Keratinocyte (primary cell): ENCODE measurements around the gene KIF5A. TPM values are rescaled to one million over a fixed set of nuclear protein-coding genes. Genes with fewer than 3 reads are reported as not detected.
A peak's percentile ranks its signal among the peaks of the same experiment; 100 is the strongest.

Experiments
- DNase-seq: peaks from one replicate; pipeline ENCODE4 v3.0.0-alpha.2; 2011; ENCODE audit warnings: low read depth, missing footprints, low spot score
- FAIRE-seq: peaks from 2 replicates; lab custom pipeline; 2011; peaks lifted over from hg19 to GRCh38; lab: Jason Lieb, UNC
- H2AFZ ChIP-seq: 2 replicates; pipeline ENCODE4 v1.6.0; 2012; ENCODE audit warnings: low read length, control low read depth, inconsistent platforms; ENCODE audit not compliant: control insufficient read depth
- H3K27ac ChIP-seq: 2 replicates; pipeline ENCODE4 v1.5.1; 2011; ENCODE audit warnings: low read length; ENCODE audit not compliant: control insufficient read depth, insufficient read depth
- H3K27me3 ChIP-seq: 3 replicates; pipeline ENCODE4 v1.6.0; 2011; ENCODE audit warnings: low read length; ENCODE audit not compliant: control insufficient read depth, insufficient read depth; ENCODE audit errors: extremely low read depth
- H3K36me3 ChIP-seq, 2 experiments: 2 replicates in 1 of 2; 3 replicates in 1 of 2; pipeline ENCODE4 v1.5.1; 2011; ENCODE audit warnings: low read length in 2 of 2, mild to moderate bottlenecking in 1 of 2; ENCODE audit not compliant: control insufficient read depth in 2 of 2, insufficient read depth in 2 of 2; ENCODE audit errors: extremely low read depth in 1 of 2
- H3K4me1 ChIP-seq: 3 replicates; pipeline ENCODE4 v1.5.1; 2011; ENCODE audit warnings: low read length; ENCODE audit not compliant: control insufficient read depth, insufficient read depth; ENCODE audit errors: extremely low read depth
- H3K4me2 ChIP-seq: 3 replicates; pipeline ENCODE4 v1.6.0; 2011; ENCODE audit warnings: low read depth, low read length; ENCODE audit not compliant: control insufficient read depth, insufficient read depth; ENCODE audit errors: extremely low read depth
- H3K4me3 ChIP-seq, 3 experiments: fragments of 200-600 bp in 1 of 3; sonication (generic) in 1 of 3; 2 replicates in 2 of 3; 3 replicates in 1 of 3; pipeline ENCODE4 v1.5.1; 2011 to 2016; ENCODE audit warnings: low read length in 3 of 3, mild to moderate bottlenecking in 3 of 3, control low read depth in 2 of 3, inconsistent platforms in 1 of 3, low read depth in 1 of 3, mixed read lengths in 1 of 3, mixed run types in 1 of 3, moderate library complexity in 1 of 3; ENCODE audit not compliant: control insufficient read depth in 2 of 3, insufficient read depth in 2 of 3; ENCODE audit errors: extremely low read depth in 1 of 3
- H3K79me2 ChIP-seq: 2 replicates; pipeline ENCODE4 v1.6.0; 2012; ENCODE audit warnings: low read length; ENCODE audit not compliant: control insufficient read depth, insufficient read depth
- H3K9ac ChIP-seq: 3 replicates; pipeline ENCODE4 v1.6.0; 2011; ENCODE audit warnings: low read length; ENCODE audit not compliant: control insufficient read depth, insufficient read depth; ENCODE audit errors: extremely low read depth
- H3K9me1 ChIP-seq: 3 replicates; pipeline ENCODE4 v1.6.0; 2011; ENCODE audit warnings: low read length; ENCODE audit not compliant: control insufficient read depth, insufficient read depth; ENCODE audit errors: extremely low read depth
- H3K9me3 ChIP-seq: 2 replicates; pipeline ENCODE4 v1.5.1; 2012; ENCODE audit warnings: low read depth, low read length; ENCODE audit not compliant: control insufficient read depth
- H4K20me1 ChIP-seq: 3 replicates; pipeline ENCODE4 v1.6.0; 2011; ENCODE audit warnings: low read length; ENCODE audit not compliant: control insufficient read depth, insufficient read depth; ENCODE audit errors: extremely low read depth
- EZH2 ChIP-seq: IDR thresholded peaks from one replicate; pipeline ENCODE4 v1.6.1; 2012; ENCODE audit warnings: inconsistent platforms, mild to moderate bottlenecking, low read length, moderate library complexity
- dilution Hi-C: fragments of 300-500 bp; cut with MboI; formaldehyde crosslinking; loops from one replicate; pipeline ENCODE4 v1.7.0; 2020; ENCODE audit warnings: low sequenced_read_pairs; ENCODE audit not compliant: extremely low pct_ligation_motif_present
- polyA plus RNA-seq, 5 experiments: library from polyadenylated mRNA; depleted of rRNA in 3 of 5; stranded (reverse) in 3 of 5; stranded (forward) in 1 of 5; unstranded in 1 of 5; fragments of >200 nt; gene quantifications; 1 replicate in 1 of 5; 2 replicates in 3 of 5; 3 replicates in 1 of 5; pipeline versions ENCODE4 v1.2.1 to v1.2.3, GENCODE V29; 2011 to 2012; ENCODE audit warnings: missing spikeins in 2 of 5, low read depth in 1 of 5, low replicate concordance in 1 of 5
- TF ChIP-seq, protein P1 (sequence below), 3 experiments: IDR thresholded peaks in 1 of 3; conservative IDR thresholded peaks in 1 of 3; optimal IDR thresholded peaks in 1 of 3; 2 replicates in 2 of 3; 3 replicates in 1 of 3; pipeline versions ENCODE3 to v1.5.1; 2011; ENCODE audit warnings: low read length in 3 of 3, mild to moderate bottlenecking in 3 of 3, moderate library complexity in 2 of 3, control low read depth in 1 of 3, inconsistent platforms in 1 of 3; ENCODE audit not compliant: insufficient read depth in 2 of 3; ENCODE audit errors: extremely low read depth in 1 of 3

The KIF5A gene
- polyA plus RNA-seq, 1 donor (not counting 4 experiments of a cell fraction or from before 2014, with no cell fraction given), result 0.05 TPM

DNA sequence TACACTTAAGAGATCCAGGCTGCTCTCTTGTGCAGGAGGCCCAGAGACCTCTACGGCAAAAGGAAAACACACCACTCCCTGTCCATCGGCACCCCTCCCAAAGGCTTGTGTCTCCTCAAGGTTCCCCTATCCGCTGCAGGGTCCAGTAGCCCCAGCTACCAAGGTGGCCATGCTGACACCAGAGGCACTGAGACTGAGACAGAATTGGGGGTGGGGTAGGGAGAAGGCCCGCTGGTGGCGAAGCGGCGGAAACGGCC is 30.1 kb upstream of the KIF5A start:
- Histone ChIP-seq H3K27me3 (no peaks in the 10 kb centered on the region), H3K9me1 (peaks cover 2% of the 10 kb centered on the region), H3K4me2 (peak overlapping the region; percentile 97), H2AFZ (no peak overlapping the region), H3K4me3 (peak overlapping the region; percentile 89 to 99 (median 90)), H3K36me3 (peaks cover 33 to 58% of the 10 kb centered on the region in 2 experiments), H4K20me1 (peaks cover 21% of the 10 kb centered on the region), H3K9ac (peak overlapping the region; percentile 100), H3K4me1 (peaks cover 33% of the 10 kb centered on the region), H3K27ac (peak overlapping the region; percentile 99), H3K79me2 (peaks cover 38% of the 10 kb centered on the region), H3K9me3 (no peaks in the 10 kb centered on the region)
- TF ChIP-seq EZH2, result no peak
- TF ChIP-seq, protein P1, sequence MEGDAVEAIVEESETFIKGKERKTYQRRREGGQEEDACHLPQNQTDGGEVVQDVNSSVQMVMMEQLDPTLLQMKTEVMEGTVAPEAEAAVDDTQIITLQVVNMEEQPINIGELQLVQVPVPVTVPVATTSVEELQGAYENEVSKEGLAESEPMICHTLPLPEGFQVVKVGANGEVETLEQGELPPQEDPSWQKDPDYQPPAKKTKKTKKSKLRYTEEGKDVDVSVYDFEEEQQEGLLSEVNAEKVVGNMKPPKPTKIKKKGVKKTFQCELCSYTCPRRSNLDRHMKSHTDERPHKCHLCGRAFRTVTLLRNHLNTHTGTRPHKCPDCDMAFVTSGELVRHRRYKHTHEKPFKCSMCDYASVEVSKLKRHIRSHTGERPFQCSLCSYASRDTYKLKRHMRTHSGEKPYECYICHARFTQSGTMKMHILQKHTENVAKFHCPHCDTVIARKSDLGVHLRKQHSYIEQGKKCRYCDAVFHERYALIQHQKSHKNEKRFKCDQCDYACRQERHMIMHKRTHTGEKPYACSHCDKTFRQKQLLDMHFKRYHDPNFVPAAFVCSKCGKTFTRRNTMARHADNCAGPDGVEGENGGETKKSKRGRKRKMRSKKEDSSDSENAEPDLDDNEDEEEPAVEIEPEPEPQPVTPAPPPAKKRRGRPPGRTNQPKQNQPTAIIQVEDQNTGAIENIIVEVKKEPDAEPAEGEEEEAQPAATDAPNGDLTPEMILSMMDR (optimal IDR thresholded peaks at IDR 0.05 in 1 of 3, IDR thresholded peaks at IDR 0.05 in 1 of 3, conservative IDR thresholded peaks at IDR 0.05 in 1 of 3; ENCODE audit: extremely low read depth in 1 of 3, insufficient read depth in 2 of 3, low read length in 3 of 3), result no peak
- DNase-seq (no peak), FAIRE-seq (no peak)
- dilution Hi-C loops, result no loop called here

DNA sequence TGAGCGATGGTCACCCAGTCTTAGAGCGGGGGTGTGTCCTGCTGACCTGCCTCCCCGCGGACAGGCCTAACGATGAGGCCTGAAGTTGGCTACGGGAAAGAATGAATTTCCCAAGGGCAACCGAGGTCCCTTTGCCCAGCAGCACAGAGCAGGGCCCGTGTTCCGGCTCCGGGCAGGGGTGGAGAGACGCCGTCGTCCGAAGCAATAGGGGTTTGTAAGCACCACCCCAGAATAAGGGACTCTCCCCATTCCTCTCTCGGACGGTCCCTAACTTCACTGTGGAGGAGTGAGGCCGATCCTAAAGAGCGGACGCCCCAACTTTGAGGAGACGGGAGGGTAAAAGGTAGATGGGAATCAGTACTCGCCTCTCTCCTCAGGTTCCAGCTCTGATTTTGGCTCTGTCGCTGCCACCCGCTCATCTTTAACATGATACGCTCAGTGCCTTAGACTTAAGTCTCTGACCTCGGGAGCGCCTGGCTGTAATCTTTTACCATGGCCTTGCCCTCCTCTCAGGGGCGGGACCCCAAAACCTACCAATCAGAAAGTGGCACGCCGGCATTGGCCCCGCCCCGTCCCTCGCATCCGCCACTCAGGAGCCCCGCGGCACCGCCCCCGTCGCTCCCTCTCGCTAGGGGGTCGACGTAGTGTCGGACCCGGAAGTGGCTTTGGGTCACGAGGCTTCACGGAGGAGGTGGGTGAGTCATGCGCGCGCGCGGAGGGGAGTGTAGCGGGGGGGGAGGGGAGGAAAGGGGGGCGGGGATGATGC is 29.6 kb upstream of the KIF5A start, which contains the start of gene DDIT3:
Gene DDIT3, minus strand, starts transcription at position 462 of the 766 bp plus-strand sequence. CDS start 3,108 bp downstream, outside the sequence.
- dilution Hi-C loops, result no loop called here
- no peak for TF ChIP-seq EZH2
- TF ChIP-seq, protein P1 (optimal IDR thresholded peaks at IDR 0.05 in 1 of 3, IDR thresholded peaks at IDR 0.05 in 1 of 3, conservative IDR thresholded peaks at IDR 0.05 in 1 of 3; ENCODE audit: extremely low read depth in 1 of 3, insufficient read depth in 2 of 3, low read length in 3 of 3), result no peak
- H3K9me1 ChIP-seq, result peaks cover 2% of the 10 kb centered on the region
- H4K20me1 ChIP-seq, result peaks cover 17% of the 10 kb centered on the region
- H3K79me2 ChIP-seq, result peaks cover 42% of the 10 kb centered on the region
- H3K9me3 ChIP-seq, result no peaks in the 10 kb centered on the region
- peak within 1 kb of the TSS; percentile 89 to 99 (median 90) for H3K4me3 ChIP-seq
- peak within 1 kb of the TSS; percentile 100 for H3K9ac ChIP-seq
- peaks cover 30 to 53% of the 10 kb centered on the region in 2 experiments for H3K36me3 ChIP-seq
- peak; percentile 92 for DNase-seq
- peak within 1 kb of the TSS; percentile 68 for H2AFZ ChIP-seq
- H3K27me3 ChIP-seq, result no peaks in the 10 kb centered on the region
- peak within 1 kb of the TSS; percentile 97 for H3K4me2 ChIP-seq
- peaks cover 36% of the 10 kb centered on the region for H3K4me1 ChIP-seq
- no peak for FAIRE-seq
- H3K27ac ChIP-seq, result peak within 1 kb of the TSS; percentile 99
